Measurements from ENCODE around the gene MAPK10. TPM values are rescaled to one million over a fixed set of nuclear protein-coding genes. Genes with fewer than 3 reads are reported as not detected.

Gene MAPK10
- total RNA-seq, 1 donor from 2014 or later, result 3.4 TPM

GRCh38 chr4:86101841-86102240 is 258.0 kb downstream of the MAPK10 start:
- Histone ChIP-seq H3K27me3 (ENCODE audit: control insufficient read depth, insufficient read depth, low read length) (no peaks in the 10 kb centered on the region), H3K4me3 (ENCODE audit: low read depth, low read length) (no peak overlapping the region), H3K36me3 (ENCODE audit: control insufficient read depth, insufficient read depth, low read length) (no peaks in the 10 kb centered on the region)
- FAIRE-seq (no peak), DNase-seq (ENCODE audit: low read depth) (no peak)
- no peak for TF ChIP-seq CTCF (IDR thresholded peaks at IDR 0.05; ENCODE audit: insufficient read depth, low read length, severe bottlenecking)

DNA sequence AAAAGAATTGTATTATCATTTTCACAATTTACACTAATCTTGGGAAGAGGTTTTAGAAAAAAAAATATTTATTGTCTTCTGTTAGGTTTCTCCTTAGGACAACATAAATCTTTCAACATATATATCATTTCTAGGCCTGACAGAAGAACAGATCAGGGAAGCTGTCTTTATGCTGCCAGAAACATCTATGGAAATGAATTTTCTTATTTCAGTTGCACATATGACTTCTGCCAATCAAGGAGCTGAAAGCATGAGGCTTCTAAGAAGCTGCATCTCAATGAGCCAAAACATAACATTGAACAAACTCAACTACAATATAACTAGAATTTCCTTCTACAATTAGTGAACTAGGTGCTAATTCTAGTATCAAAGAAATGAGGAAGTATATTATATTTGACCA is 258.4 kb downstream of the MAPK10 start:
- no peaks in the 10 kb centered on the region for H3K27me3 ChIP-seq (ENCODE audit: control insufficient read depth, insufficient read depth, low read length)
- DNase-seq (ENCODE audit: low read depth) (no peak), FAIRE-seq (no peak)
- H3K4me3 ChIP-seq (ENCODE audit: low read depth, low read length), result no peak overlapping the region
- H3K36me3 ChIP-seq (ENCODE audit: control insufficient read depth, insufficient read depth, low read length), result no peaks in the 10 kb centered on the region
- TF ChIP-seq CTCF (IDR thresholded peaks at IDR 0.05; ENCODE audit: insufficient read depth, low read length, severe bottlenecking), result no peak

DNA sequence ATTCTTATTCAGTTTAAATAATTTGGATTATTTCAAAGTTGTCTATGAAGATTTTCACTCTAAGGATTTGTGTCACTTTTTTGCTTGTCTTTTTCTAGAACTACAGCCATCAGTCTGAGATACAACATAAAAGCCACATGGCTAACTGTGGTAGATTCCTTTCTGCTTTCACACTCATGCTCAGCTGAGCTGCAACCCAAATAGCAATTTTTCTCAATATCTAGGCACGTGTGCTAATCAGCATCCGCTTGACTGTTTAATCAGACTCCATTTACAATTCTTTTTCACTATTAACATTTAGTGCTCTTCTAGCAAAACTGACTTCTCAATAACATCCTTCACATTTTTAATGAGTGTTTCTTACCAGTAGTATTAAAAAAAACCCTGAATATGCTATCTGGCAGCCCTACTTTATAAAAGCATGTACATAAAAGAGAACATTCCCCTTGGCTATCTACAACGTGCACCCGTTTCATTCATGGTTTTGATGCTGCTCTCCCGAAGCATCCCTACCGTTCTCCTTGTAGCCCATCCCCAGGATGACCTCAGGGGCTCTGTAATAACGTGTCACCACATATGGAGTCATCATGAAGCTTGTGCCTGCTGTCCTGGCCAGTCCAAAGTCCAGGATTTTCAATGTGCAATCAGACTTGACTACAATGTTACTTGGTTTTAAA is 259.2 kb downstream of the MAPK10 start:
- H3K36me3 ChIP-seq (ENCODE audit: control insufficient read depth, insufficient read depth, low read length), result no peaks in the 10 kb centered on the region
- no peaks in the 10 kb centered on the region for H3K27me3 ChIP-seq (ENCODE audit: control insufficient read depth, insufficient read depth, low read length)
- no peak for DNase-seq (ENCODE audit: low read depth)
- no peak overlapping the region for H3K4me3 ChIP-seq (ENCODE audit: low read depth, low read length)
- TF ChIP-seq CTCF (IDR thresholded peaks at IDR 0.05; ENCODE audit: insufficient read depth, low read length, severe bottlenecking), result no peak
- no peak for FAIRE-seq

GRCh38 chr4:86099348-86099747 is 260.5 kb downstream of the MAPK10 start:
- no peak for FAIRE-seq
- no peak for TF ChIP-seq CTCF (IDR thresholded peaks at IDR 0.05; ENCODE audit: insufficient read depth, low read length, severe bottlenecking)

GRCh38 chr4:86098691-86099090 is 261.2 kb downstream of the MAPK10 start:
- Histone ChIP-seq H3K27me3 (ENCODE audit: control insufficient read depth, insufficient read depth, low read length) (no peaks in the 10 kb centered on the region), H3K4me3 (ENCODE audit: low read depth, low read length) (no peak overlapping the region), H3K36me3 (ENCODE audit: control insufficient read depth, insufficient read depth, low read length) (no peaks in the 10 kb centered on the region)
- DNase-seq (ENCODE audit: low read depth) (no peak), FAIRE-seq (no peak)
- TF ChIP-seq CTCF (IDR thresholded peaks at IDR 0.05; ENCODE audit: insufficient read depth, low read length, severe bottlenecking), result no peak

More at GRCh38 chr4:86099348-86099747, 260.5 kb downstream of the MAPK10 start:
- no peaks in the 10 kb centered on the region for H3K36me3 ChIP-seq (ENCODE audit: control insufficient read depth, insufficient read depth, low read length)
- no peak for DNase-seq (ENCODE audit: low read depth)
- no peaks in the 10 kb centered on the region for H3K27me3 ChIP-seq (ENCODE audit: control insufficient read depth, insufficient read depth, low read length)
- no peak overlapping the region for H3K4me3 ChIP-seq (ENCODE audit: low read depth, low read length)

DNA sequence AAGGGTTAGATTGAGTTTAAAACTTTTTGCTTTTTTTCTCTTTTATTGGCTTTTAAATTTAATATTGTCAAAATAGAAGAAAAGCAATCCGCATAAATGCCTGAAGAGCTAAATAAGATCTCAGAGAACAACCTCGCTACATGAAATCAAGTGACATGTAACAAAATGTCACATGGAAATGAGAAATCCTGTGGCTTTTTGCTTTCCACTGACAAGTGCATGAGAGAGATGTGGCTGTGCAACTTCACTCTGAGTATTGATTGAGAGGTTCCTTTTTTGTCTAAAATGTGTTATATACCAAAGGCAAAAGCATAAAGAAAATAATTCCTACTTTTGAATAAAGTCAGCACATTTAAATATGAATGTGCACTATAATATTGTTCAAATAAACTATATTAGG is 263.5 kb downstream of the MAPK10 start:
- FAIRE-seq (no peak), DNase-seq (ENCODE audit: low read depth) (no peak)
- Histone ChIP-seq H3K4me3 (ENCODE audit: low read depth, low read length) (no peak overlapping the region), H3K36me3 (ENCODE audit: control insufficient read depth, insufficient read depth, low read length) (no peaks in the 10 kb centered on the region), H3K27me3 (ENCODE audit: control insufficient read depth, insufficient read depth, low read length) (no peaks in the 10 kb centered on the region)
- no peak for TF ChIP-seq CTCF (IDR thresholded peaks at IDR 0.05; ENCODE audit: insufficient read depth, low read length, severe bottlenecking)

Measured in bronchial epithelial cell (primary cell).